Measurements from ENCODE around the gene EXOC5. TPM values are rescaled to one million over a fixed set of nuclear protein-coding genes. Genes with fewer than 3 reads are reported as not detected.

Gene EXOC5
- total RNA-seq, 1 donor from 2014 or later = 57.0 TPM

GRCh38 chr14:57168138-57168679, 100.5 kb downstream of the EXOC5 start:
- no peaks in the 10 kb centered on the region for H3K9me3 ChIP-seq (replicated peaks)
- no peak overlapping the region for H3K27ac ChIP-seq (replicated peaks)
- no peak for DNase-seq
- no peak for TF ChIP-seq CTCF (IDR thresholded peaks at IDR 0.05; ENCODE audit: borderline replicate concordance)
- H3K4me1 ChIP-seq = no peaks in the 10 kb centered on the region
- H3K4me3 ChIP-seq = no peak overlapping the region
- peaks cover 15% of the 10 kb centered on the region for H3K27me3 ChIP-seq (ENCODE audit: low read depth)
- intact Hi-C loops (cut with micrococcal nuclease) = no loop called here
- no peaks in the 10 kb centered on the region for H3K36me3 ChIP-seq

GRCh38 chr14:57161583-57162234, 107.0 kb downstream of the EXOC5 start:
- no peak for DNase-seq
- Histone ChIP-seq H3K4me1 (no peaks in the 10 kb centered on the region), H3K36me3 (no peaks in the 10 kb centered on the region), H3K9me3 (replicated peaks) (no peaks in the 10 kb centered on the region), H3K27ac (replicated peaks) (no peak overlapping the region), H3K4me3 (no peak overlapping the region), H3K27me3 (ENCODE audit: low read depth) (peaks cover 38% of the 10 kb centered on the region)
- intact Hi-C loops (cut with micrococcal nuclease) = no loop called here
- no peak for TF ChIP-seq CTCF (IDR thresholded peaks at IDR 0.05; ENCODE audit: borderline replicate concordance)

- Histone ChIP-seq H3K27ac (replicated peaks) (no peak overlapping the region), H3K4me1 (no peaks in the 10 kb centered on the region), H3K9me3 (replicated peaks) (no peaks in the 10 kb centered on the region), H3K36me3 (no peaks in the 10 kb centered on the region), H3K27me3 (ENCODE audit: low read depth) (peaks cover 41% of the 10 kb centered on the region), H3K4me3 (no peak overlapping the region)
- no peak for TF ChIP-seq CTCF (IDR thresholded peaks at IDR 0.05; ENCODE audit: borderline replicate concordance)
- no peak for DNase-seq
- intact Hi-C loops (cut with micrococcal nuclease) = no loop called here
These were observed 108.4 kb downstream of the EXOC5 start for GRCh38 chr14:57160333-57160732.

GRCh38 chr14:57153286-57153685, 115.4 kb downstream of the EXOC5 start:
- H3K4me1 ChIP-seq = no peaks in the 10 kb centered on the region

More at GRCh38 chr14:57153286-57153685, 115.4 kb downstream of the EXOC5 start:
- no peaks in the 10 kb centered on the region for H3K36me3 ChIP-seq
- H3K27me3 ChIP-seq (ENCODE audit: low read depth) = peaks cover 11% of the 10 kb centered on the region
- H3K27ac ChIP-seq (replicated peaks) = no peak overlapping the region
- TF ChIP-seq CTCF (IDR thresholded peaks at IDR 0.05; ENCODE audit: borderline replicate concordance) = no peak
- intact Hi-C loops (cut with micrococcal nuclease) = no loop called here
- H3K4me3 ChIP-seq = no peak overlapping the region
- no peaks in the 10 kb centered on the region for H3K9me3 ChIP-seq (replicated peaks)
- no peak for DNase-seq

Other genes with a start within 250 kb of the EXOC5 start
- gene AP5M1, start 66 bp upstream of the EXOC5 start, total RNA-seq = 49.1 TPM
- gene NAA30, start 121.7 kb upstream of the EXOC5 start, total RNA-seq = 24.2 TPM
- not detected for gene CCDC198, start 225.0 kb upstream of the EXOC5 start, total RNA-seq

Measured in left ventricle myocardium inferior (tissue), 1 donor.